Measurements from ENCODE around the gene SIN3A. TPM values are rescaled to one million over a fixed set of nuclear protein-coding genes. Genes with fewer than 3 reads are reported as not detected.
A peak's percentile ranks its signal among the peaks of the same experiment; 100 is the strongest.

SIN3A gene
- total RNA-seq, 1 experiment from 2014 or later = 45.5 TPM

DNA sequence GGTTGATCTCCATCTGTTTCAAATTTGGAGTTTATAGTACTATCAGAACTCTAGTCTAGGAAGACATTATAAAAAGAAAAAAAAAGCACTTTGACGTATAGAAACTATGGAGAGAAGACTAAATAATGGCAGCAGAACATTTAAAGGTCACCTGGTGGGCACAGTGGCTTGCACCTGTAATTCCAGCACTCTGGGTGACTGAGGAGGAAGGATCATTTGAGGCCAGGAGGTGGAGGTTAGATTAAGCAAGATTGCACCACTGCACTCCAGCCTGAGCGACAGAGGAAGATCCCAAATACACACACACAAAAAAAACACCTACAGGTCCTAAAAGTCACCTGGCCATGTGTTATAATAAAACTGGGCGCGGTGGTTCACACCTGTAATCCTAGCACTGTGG is 13.8 kb downstream of the SIN3A start:
- Mint-ChIP-seq H3K27me3 (ENCODE audit: insufficient read depth, unreplicated experiment) (no peaks in the 10 kb centered on the region), H3K27ac (ENCODE audit: low read depth, unreplicated experiment) (no peak overlapping the region), H3K4me3 (ENCODE audit: unreplicated experiment) (no peak overlapping the region), H3K4me1 (ENCODE audit: insufficient read depth, unreplicated experiment) (peaks cover 7% of the 10 kb centered on the region), H3K36me3 (ENCODE audit: insufficient read depth, unreplicated experiment) (peaks cover 59% of the 10 kb centered on the region), H3K9me3 (ENCODE audit: unreplicated experiment) (no peaks in the 10 kb centered on the region)
- no peak for DNase-seq (ENCODE audit: unreplicated experiment)
- TF ChIP-seq, protein P1, sequence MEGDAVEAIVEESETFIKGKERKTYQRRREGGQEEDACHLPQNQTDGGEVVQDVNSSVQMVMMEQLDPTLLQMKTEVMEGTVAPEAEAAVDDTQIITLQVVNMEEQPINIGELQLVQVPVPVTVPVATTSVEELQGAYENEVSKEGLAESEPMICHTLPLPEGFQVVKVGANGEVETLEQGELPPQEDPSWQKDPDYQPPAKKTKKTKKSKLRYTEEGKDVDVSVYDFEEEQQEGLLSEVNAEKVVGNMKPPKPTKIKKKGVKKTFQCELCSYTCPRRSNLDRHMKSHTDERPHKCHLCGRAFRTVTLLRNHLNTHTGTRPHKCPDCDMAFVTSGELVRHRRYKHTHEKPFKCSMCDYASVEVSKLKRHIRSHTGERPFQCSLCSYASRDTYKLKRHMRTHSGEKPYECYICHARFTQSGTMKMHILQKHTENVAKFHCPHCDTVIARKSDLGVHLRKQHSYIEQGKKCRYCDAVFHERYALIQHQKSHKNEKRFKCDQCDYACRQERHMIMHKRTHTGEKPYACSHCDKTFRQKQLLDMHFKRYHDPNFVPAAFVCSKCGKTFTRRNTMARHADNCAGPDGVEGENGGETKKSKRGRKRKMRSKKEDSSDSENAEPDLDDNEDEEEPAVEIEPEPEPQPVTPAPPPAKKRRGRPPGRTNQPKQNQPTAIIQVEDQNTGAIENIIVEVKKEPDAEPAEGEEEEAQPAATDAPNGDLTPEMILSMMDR (IDR thresholded peaks at IDR 0.05; ENCODE audit: unreplicated experiment) = no peak
- BruUV-seq (replicated peaks) = no TSS peak
- POLR2A ChIA-PET = no interaction called here
- intact Hi-C loops (cut with micrococcal nuclease) = no loop called here
- CTCF ChIA-PET = interaction anchor here (1.2 kb wide), 1 partner anchor 70 kb away, joined by 3 read pairs; no protein-coding TSS in a partner anchor

DNA sequence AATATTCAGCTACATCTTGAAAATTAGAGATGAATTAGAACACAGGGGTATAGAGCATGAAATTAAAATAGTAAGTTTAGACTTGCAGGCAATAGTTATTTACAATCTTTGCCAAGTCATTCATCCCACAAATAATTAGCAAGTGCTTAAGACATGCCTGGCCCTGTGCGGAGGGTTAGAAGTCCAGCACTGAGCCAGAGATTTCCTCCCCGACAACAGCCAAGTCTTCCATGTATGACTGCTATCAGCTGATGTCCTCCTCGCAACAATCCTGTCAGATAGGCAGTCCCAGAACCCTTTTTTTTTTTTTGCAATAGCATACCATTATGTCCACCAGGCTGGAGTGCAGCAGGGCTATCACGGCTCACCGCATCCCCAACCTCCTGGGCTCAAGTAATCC is 14.6 kb downstream of the SIN3A start:
- H3K27me3 Mint-ChIP-seq (ENCODE audit: insufficient read depth, unreplicated experiment) = no peaks in the 10 kb centered on the region
- H3K4me3 Mint-ChIP-seq (ENCODE audit: unreplicated experiment) = no peak overlapping the region
- DNase-seq (ENCODE audit: unreplicated experiment) = no peak
- ChIA-PET POLR2A (interaction anchor here (1.1 kb wide), 1 partner anchor 13 kb away, joined by 3 read pairs; no protein-coding TSS in a partner anchor), CTCF (interaction anchor here (0.6 to 1.2 kb wide), 2 partner anchors 68 to 69 kb away, joined by 3 to 4 read pairs; no protein-coding TSS in a partner anchor)
- no TSS peak for BruUV-seq (replicated peaks)
- intact Hi-C loops (cut with micrococcal nuclease) = no loop called here
- no peaks in the 10 kb centered on the region for H3K9me3 Mint-ChIP-seq (ENCODE audit: unreplicated experiment)
- H3K4me1 Mint-ChIP-seq (ENCODE audit: insufficient read depth, unreplicated experiment) = peaks cover 7% of the 10 kb centered on the region
- H3K27ac Mint-ChIP-seq (ENCODE audit: low read depth, unreplicated experiment) = peak overlapping the region; percentile 49
- TF ChIP-seq, protein P1 (IDR thresholded peaks at IDR 0.05; ENCODE audit: unreplicated experiment) = no peak
- H3K36me3 Mint-ChIP-seq (ENCODE audit: insufficient read depth, unreplicated experiment) = peaks cover 50% of the 10 kb centered on the region

DNA sequence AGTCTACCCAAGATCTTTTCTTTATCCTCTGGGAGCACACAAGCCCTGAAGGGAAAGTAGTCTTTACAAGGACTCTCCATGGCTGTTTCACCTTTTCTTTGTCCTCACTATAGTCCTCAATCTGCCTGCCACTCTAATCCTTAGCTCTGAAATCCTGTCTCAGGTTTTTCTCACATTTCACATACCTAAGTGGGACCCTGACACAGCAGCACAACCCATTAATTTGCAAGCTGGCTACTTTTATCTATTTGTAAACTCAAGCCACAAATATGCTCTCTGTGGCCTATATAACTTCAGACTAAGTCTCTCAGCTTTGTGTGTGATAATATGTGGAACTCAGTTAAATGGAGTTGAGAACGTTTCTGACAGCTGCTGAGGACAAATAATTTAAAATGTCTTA is 19.8 kb downstream of the SIN3A start:
- Mint-ChIP-seq H3K36me3 (ENCODE audit: insufficient read depth, unreplicated experiment) (peaks cover 60% of the 10 kb centered on the region), H3K27ac (ENCODE audit: low read depth, unreplicated experiment) (peak overlapping the region; percentile 50), H3K4me1 (ENCODE audit: insufficient read depth, unreplicated experiment) (peaks cover 7% of the 10 kb centered on the region), H3K4me3 (ENCODE audit: unreplicated experiment) (no peak overlapping the region), H3K9me3 (ENCODE audit: unreplicated experiment) (no peaks in the 10 kb centered on the region), H3K27me3 (ENCODE audit: insufficient read depth, unreplicated experiment) (no peaks in the 10 kb centered on the region)
- TF ChIP-seq, protein P1 (IDR thresholded peaks at IDR 0.05; ENCODE audit: unreplicated experiment) = no peak
- intact Hi-C loops (cut with micrococcal nuclease) = no loop called here
- no peak for DNase-seq (ENCODE audit: unreplicated experiment)
- ChIA-PET POLR2A (interaction anchor here (0.6 to 2.0 kb wide), 6 partner anchors 12 to 1499 kb away, joined by 3 to 9 read pairs (median 4); partner anchors contain the start of gene MAN2C1), CTCF (interaction anchor here (0.5 to 0.9 kb wide), 3 partner anchors 34 to 753 kb away, joined by 3 read pairs; partner anchors contain the start of gene PTPN9)
- no TSS peak for BruUV-seq (replicated peaks)

DNA sequence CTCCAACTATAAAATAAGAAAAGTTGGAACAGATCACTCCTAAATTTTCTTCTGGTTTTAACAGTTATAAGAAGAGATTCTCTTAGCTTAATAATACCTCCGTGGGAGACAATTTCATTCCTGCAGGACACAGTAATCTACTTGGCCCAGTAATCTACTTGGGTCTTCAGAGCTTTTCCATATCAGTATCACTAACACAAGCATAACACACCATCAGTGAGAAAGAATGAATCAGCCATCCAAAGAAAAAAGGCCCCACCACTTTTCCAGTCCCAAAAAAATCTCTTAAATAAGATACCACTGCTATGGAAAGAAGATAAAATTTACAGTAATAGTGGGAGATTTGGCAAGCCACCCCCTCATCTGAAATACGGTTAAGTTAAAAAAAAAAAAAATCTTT is 20.2 kb downstream of the SIN3A start:
- TF ChIP-seq, protein P1 (IDR thresholded peaks at IDR 0.05; ENCODE audit: unreplicated experiment) = no peak
- H3K27me3 Mint-ChIP-seq (ENCODE audit: insufficient read depth, unreplicated experiment) = no peaks in the 10 kb centered on the region
- peak overlapping the region; percentile 50 for H3K27ac Mint-ChIP-seq (ENCODE audit: low read depth, unreplicated experiment)
- H3K9me3 Mint-ChIP-seq (ENCODE audit: unreplicated experiment) = no peaks in the 10 kb centered on the region
- peaks cover 7% of the 10 kb centered on the region for H3K4me1 Mint-ChIP-seq (ENCODE audit: insufficient read depth, unreplicated experiment)
- ChIA-PET CTCF (interaction anchor here (0.7 to 0.9 kb wide), 2 partner anchors 33 to 148 kb away, joined by 3 read pairs; partner anchors contain the start of gene PTPN9), POLR2A (interaction anchor here (0.6 to 2.0 kb wide), 6 partner anchors 12 to 1500 kb away, joined by 3 to 9 read pairs (median 4); partner anchors contain the start of gene MAN2C1)
- H3K36me3 Mint-ChIP-seq (ENCODE audit: insufficient read depth, unreplicated experiment) = peaks cover 64% of the 10 kb centered on the region
- BruUV-seq (replicated peaks) = no TSS peak
- DNase-seq (ENCODE audit: unreplicated experiment) = no peak
- H3K4me3 Mint-ChIP-seq (ENCODE audit: unreplicated experiment) = no peak overlapping the region
- intact Hi-C loops (cut with micrococcal nuclease) = no loop called here

Data from MCF 10A (cell line).